A204.1 (cell line): ENCODE results near the gene SGK2.
A peak's percentile ranks its signal among the peaks of the same experiment; 100 is the strongest.
"Not testable (repeated sequence)": the region's sequence is repeated elsewhere in the genome, so short reads cannot be mapped to it uniquely, and the experiment has no call there.

Source experiments
- FAIRE-seq: peaks from 2 replicates; lab custom pipeline; 2012; peaks lifted over from hg19 to GRCh38; lab: Jason Lieb, UNC

Gene SGK2

GRCh38 chr20:43563991-43564390, 5.2 kb downstream of the SGK2 start:
- no peak for FAIRE-seq

GRCh38 chr20:43564455-43564854, 5.6 kb downstream of the SGK2 start:
- FAIRE-seq = no peak

DNA sequence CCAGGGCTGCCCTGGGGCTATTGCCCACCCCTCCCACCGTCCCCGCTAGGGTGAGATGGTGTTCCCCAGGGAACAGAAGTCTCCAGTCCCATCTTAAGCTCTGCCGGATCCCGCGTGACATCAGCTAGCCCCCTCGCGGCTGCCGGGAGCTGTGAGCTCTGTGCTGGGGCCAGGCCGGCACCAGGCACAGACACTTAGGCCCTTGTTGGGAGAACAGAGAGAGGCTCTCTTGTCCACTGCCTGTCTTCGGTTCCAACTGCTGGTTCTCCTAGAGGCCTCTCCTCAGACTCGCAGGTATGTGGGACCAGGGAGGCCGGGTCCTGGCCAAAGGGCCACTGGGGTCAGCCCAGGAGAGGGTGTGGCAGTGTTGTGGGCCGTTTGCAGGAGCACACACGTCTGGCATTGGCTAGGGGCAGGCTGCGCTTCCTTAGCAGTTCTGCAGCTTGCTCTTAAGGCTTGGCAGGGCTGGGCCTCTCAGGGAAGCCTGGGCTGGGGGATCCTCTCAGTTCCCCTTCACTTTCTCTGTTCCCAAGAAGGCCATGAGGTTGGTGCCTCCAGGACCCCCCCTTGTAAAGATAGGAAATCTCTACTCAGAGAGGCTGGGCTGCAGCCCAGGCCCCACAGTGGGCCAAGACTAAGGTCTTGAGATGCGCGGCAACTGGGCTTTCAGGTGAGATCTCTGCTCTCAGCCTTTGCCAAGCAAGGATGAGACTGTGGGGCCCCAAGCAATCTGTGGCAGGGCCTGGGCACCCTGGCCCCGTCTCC, 6.3 kb downstream of the SGK2 start:
- FAIRE-seq = no peak

DNA sequence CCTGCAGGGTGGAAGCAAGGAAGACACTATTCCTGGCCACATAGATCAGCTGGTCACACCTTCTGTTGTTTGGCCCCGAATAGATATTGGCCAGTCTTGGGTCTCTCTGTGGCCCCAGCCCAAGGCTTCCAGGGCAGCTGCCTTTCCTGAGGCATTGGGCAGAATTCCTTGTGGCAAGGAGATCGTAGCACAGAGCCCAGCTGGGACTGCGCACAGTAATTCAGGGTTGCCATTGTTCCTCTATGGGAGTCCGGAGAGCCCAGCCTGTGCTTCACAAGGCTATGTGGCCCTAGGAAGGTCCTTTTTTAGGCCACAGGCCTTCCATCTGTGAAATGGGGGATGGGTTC, 6.9 kb downstream of the SGK2 start:
- FAIRE-seq = no peak

- no peak for FAIRE-seq
These were observed 8.7 kb downstream of the SGK2 start for GRCh38 chr20:43567477-43567876.

DNA sequence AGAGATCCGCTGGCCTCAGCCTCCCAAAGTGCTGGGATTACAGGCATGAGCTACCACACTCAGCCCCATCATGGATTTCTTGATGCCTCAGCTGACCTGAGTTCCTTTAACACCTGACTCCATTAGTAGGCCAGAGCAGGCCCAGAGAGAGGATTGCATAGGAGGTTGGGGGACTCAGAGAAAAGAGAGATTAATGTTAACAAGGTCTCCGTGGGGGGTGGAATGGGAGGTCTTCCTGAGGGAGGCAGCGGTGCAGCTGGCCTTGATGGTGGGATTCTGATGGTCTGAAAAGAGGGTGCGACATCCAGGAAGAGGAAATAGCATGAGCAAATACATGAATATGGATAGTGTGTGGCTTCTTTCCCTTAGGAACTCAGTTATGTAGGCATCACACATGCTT, 9.9 kb downstream of the SGK2 start:
- FAIRE-seq = no peak

DNA sequence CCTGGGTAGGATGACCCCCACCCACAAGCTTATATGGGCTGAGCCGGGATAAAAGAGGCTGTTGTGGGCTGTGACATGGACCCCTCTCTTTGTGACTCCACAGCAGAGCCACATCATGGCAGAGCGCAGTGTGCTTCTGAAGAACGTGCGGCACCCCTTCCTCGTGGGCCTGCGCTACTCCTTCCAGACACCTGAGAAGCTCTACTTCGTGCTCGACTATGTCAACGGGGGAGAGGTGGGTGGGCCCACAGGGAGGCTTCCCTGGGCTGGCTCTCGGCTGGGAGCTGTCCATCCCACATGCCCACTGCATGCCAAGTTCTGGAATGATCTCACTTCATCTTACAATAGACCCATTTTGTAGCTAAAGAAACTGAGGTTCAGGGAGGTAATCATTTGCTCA, 10.5 kb downstream of the SGK2 start:
- FAIRE-seq = no peak

GRCh38 chr20:43570496-43570895, 11.7 kb downstream of the SGK2 start:
- no peak for FAIRE-seq

DNA sequence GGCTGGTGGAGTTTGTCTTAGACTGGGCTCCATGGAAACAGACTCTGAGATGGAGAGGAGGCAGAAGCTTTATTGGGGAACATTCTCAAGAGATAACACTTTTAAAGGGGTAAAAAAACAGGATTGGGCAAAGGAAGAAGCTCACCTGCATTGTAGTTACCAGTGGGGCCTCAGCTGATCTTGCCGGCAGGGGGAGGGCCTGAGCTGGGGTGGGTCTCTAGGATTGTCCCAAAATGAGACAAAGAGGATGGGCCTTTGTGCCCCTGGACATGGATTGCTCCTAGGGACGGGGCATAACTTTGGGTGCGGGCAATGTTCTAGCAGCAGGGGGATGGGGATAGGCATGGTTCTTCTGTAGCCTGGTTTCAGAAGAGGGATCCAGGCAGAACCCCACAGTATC, 12.5 kb downstream of the SGK2 start:
- no peak for FAIRE-seq

DNA sequence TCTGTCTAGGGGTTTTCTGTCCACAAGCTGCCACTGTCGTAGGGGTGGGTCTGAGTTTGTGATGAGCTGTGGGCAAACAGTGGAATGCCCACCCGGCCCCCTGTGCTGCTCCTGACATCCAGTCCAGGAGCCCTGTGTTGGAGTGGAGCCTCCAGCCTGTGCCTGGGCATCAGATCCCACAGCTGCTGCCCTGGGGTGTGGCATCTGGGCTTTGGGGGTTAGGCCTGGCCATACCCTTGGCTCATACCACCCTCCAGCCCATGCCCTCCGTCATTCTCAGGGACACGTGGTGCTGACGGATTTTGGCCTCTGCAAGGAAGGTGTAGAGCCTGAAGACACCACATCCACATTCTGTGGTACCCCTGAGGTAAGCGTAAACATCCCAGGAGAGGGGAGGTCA, 12.9 kb downstream of the SGK2 start:
- FAIRE-seq = no peak

- no peak for FAIRE-seq
These were observed 14.1 kb downstream of the SGK2 start for GRCh38 chr20:43572891-43573290.

- no peak for FAIRE-seq
These were observed 17.3 kb downstream of the SGK2 start for GRCh38 chr20:43576108-43576507.

GRCh38 chr20:43579861-43580793, 21.3 kb downstream of the SGK2 start:
- no peak for FAIRE-seq

DNA sequence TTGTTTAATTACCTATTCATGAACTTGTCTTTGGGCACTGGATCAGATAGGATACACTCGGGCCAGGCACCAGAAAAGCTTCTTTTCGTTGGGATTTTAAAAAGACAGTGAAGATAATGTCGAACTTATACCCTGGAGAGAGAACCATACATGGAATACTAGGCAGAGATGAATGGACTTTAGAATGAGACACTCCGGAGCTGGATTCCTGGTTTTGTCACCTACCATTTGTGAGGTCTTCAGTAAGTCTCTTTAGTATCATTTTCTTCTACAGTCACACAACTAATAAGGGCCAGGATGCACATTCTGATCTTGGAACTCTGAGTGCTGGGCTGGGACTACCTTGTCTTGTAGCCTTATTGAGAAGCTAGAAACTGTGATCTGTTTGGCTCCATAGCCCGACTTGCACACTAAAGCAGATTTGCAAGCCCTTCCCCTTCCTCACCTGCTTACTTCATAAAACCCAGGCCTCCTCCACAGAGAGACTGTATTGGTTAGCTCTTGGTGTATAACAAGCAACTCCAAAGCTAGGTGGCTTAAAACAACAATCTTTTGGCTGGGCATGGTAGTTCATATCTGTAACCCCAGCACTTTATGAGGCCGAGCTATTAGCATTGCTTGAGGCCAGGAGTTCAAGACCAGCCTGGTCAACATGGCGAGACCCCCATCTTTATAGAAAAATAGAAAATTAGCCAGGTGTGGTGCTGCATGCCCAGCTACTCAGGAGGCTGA, 24.5 kb downstream of the SGK2 start:
- FAIRE-seq = no peak

DNA sequence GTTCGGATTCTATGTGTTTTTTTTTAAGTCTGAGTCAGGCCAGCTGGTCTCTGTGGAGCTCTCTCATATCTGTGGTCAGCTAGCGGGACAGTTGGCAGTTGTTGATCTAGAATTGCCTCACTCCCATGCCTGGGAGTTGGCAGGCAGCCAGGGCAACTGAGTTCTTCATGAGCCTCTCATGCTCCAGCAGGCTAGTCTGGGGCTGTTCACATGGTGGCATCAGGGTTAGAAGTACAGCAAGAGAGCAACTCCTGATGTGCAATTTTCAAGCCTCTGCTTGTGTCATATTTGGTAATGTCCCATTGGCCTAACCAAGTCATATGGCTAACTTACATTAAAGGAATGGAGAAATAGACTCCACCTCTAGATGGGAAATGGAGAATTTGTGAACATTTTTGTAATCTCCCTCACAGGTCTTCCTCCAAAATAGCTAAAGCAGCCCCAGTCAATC, 25.2 kb downstream of the SGK2 start:
- no peak for FAIRE-seq

- no peak for FAIRE-seq
These were observed 25.8 kb downstream of the SGK2 start for GRCh38 chr20:43584448-43585136.

DNA sequence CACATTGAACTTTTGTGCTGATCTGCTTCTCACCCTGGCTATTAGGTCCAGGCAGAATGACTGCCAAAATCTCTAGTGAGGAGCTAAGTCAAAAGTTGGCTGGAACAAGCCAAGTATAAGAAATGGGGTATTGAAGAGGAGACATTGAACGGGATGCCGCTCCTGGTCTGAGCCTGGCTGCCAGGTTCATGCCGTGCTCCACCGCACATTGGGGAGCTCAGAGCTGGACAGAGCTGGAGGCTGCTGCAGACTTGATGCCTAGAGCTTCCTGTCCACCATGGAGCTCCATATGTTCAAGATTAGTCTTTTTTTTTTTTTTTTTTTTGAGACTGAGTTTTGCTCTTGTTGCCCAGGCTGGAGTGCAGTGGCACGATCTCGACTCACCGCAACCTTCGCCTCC, 27.8 kb downstream of the SGK2 start:
- no peak for FAIRE-seq

- FAIRE-seq = not testable (repeated sequence)
These were observed 29.7 kb downstream of the SGK2 start for GRCh38 chr20:43588526-43588925.

- no peak for FAIRE-seq
These were observed 31.2 kb downstream of the SGK2 start for GRCh38 chr20:43590036-43590391.

DNA sequence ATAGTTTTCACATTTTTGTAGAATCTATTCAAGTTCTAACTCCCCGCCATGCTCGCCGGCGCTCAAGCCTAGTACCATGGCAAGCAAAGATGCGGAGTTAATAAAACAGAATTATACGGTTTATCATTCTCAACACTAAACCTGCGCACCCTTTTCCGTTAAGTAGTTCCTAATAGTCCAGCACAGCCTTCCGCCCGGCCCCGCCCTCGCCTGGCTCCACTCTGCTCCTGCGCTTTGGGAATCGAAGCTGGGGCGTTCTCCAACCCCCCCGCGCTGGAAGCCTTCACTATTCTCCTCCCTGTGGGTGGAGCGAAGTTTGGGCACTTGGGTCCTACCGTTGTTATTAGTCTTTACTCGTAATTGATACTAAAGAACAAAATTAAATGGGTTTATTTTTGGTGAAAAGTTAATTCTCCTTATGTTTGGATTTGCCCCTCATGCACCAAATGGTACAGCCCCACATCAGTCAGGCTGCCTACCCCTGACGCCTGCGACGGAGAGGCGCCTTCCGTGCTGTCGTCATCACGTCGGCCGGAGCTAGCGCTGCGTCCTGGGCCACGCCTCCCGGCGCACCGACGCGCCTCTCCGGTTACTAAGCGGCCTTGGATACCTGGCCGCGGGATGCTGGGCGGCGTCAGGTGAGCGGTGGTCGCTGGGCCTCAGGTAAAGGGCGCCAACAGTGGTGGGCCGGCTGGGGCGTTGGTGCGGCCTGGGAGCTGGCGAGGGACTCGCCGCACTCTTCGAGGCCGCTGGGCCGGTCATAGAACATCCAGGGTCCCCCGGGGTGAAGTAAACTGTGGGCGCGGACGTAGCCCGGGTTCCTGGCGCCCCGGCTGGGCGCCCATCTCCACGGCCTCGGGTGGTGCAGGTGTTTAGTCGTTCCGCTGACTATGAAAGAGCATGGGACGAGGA, 31.8 kb downstream of the SGK2 start, which contains the start of gene IFT52:
IFT52 (plus strand) TSS at position 546 of the 912 bp plus-strand sequence. CDS start 3,762 bp downstream, outside the sequence.
- peak; percentile 46 for FAIRE-seq

GRCh38 chr20:43601960-43602359, 43.1 kb downstream of the SGK2 start:
- FAIRE-seq = not testable (repeated sequence)
